IPS-15b (cell line): ENCODE data around the gene SLC39A2.
A peak's percentile ranks its signal among the peaks of the same experiment; 100 is the strongest.

Experiments used
- H3K27me3 ChIP-seq: one replicate; pipeline ENCODE4 v1.6.1; 2013; ENCODE audit warnings: low read length; ENCODE audit not compliant: control insufficient read depth, insufficient read depth
- H3K36me3 ChIP-seq: one replicate; pipeline ENCODE4 v1.6.1; 2013; ENCODE audit warnings: low read length; ENCODE audit not compliant: control insufficient read depth, insufficient read depth
- H3K4me1 ChIP-seq: one replicate; pipeline ENCODE4 v1.6.1; 2013; ENCODE audit warnings: mild to moderate bottlenecking, low read length; ENCODE audit not compliant: control insufficient read depth, insufficient read depth
- H3K4me3 ChIP-seq: one replicate; pipeline ENCODE4 v1.5.1; 2013; ENCODE audit warnings: low read depth, low read length
- H3K9ac ChIP-seq: one replicate; pipeline ENCODE4 v1.6.1; 2013; ENCODE audit warnings: low read depth, mild to moderate bottlenecking, low read length
- H3K9me3 ChIP-seq: one replicate; pipeline ENCODE4 v1.6.1; 2013; ENCODE audit warnings: mild to moderate bottlenecking, low read length; ENCODE audit not compliant: control insufficient read depth, insufficient read depth

Gene SLC39A2

DNA sequence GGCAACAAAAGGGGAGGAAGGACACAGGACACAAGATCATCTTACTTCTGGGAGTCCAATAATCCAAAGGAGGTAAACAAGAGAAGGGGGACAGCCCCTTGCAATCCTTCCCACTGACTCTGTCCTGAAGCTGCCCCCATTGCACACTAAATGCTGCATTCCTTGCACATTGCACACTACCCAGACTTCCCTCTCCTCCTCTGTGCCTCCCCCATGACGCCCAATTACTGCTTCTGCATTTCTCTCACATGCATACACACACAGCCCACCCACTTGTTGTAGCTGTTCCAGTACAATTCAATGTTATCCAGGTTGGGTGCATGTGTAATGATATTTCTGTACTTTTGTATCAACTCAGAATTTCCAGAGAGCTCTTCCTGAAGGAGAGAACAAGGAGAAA lies 20.3 kb downstream of the SLC39A2 start:
- Histone ChIP-seq H3K36me3 (peaks cover 6% of the 10 kb centered on the region), H3K4me3 (no peak overlapping the region), H3K4me1 (peaks cover 12% of the 10 kb centered on the region), H3K9ac (no peak overlapping the region), H3K27me3 (peaks cover 35% of the 10 kb centered on the region), H3K9me3 (no peaks in the 10 kb centered on the region)

DNA sequence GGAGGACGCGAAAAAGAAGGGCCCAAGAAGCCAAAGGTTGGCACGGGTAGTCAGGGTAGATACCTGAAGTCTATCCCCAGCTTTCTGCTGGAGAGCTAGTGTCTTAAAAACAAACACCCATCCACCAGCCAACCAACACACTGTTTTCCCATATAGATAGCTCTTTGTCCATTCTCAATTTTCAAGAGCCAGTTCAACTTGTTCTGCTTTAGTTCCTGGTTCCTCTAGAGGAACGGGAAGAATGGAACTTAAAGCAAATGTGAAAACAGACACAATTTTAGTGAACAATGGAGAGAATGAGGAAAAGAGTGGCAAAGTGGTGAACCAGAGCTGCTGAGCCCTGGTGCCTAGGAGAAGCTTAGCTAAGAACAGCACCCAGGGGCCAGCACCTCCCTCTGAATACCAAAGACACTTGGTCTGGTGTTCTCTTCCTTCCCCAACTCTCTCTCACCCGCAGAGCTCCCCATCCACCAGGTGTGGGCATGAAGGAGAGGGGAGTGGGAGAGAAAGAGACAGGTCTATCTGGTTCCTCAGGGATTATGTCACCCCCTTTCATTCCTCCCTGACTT lies 22.0 kb downstream of the SLC39A2 start:
- Histone ChIP-seq H3K36me3 (peaks cover 6% of the 10 kb centered on the region), H3K4me1 (peaks cover 6% of the 10 kb centered on the region), H3K9ac (no peak overlapping the region), H3K9me3 (no peaks in the 10 kb centered on the region), H3K27me3 (peaks cover 36% of the 10 kb centered on the region), H3K4me3 (no peak overlapping the region)

DNA sequence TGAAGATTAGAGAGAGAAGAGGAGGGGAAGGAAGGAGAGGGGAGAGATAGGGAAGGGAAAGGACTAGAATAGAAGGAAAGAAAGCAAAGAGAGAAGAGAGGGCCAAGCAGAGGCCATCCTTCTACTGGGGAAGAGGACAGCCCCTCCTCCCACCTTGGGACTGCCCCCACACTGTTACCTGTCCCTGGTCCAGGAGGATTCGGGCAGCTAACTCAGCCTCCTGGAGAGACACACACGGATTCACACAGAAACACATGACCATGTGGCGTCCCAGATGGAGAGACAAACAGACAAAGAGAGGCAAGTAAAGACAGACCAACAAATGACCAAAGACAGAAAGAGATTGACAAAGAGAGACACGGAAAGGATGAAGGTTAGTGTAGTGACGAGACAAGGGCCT lies 23.6 kb downstream of the SLC39A2 start:
- no peak overlapping the region for H3K4me3 ChIP-seq
- peaks cover 45% of the 10 kb centered on the region for H3K27me3 ChIP-seq
- peaks cover 18% of the 10 kb centered on the region for H3K4me1 ChIP-seq
- H3K9me3 ChIP-seq, result no peaks in the 10 kb centered on the region
- H3K36me3 ChIP-seq, result peaks cover 5% of the 10 kb centered on the region
- H3K9ac ChIP-seq, result no peak overlapping the region

DNA sequence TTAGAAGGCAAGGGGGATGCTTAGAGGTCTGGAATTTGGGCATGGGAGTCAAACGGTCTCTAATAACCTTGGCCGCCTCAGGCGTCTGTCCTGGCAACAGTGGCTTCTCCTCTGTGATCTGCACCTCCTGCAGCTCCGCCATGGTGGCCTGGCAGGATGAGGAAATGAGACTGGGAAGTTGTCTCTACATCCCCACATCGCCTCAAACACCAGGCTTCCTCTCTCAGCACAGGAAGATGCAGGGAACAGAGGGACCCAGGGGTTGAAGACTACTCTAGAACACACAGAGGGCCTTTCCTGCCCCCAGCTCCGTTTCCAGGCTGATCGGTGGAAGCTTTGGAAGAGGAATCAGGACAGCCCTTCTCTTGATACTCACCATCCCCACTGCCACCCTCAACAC lies 24.1 kb downstream of the SLC39A2 start:
- H3K36me3 ChIP-seq, result peaks cover 5% of the 10 kb centered on the region
- peaks cover 49% of the 10 kb centered on the region for H3K27me3 ChIP-seq
- no peaks in the 10 kb centered on the region for H3K9me3 ChIP-seq
- no peak overlapping the region for H3K4me3 ChIP-seq
- H3K9ac ChIP-seq, result no peak overlapping the region
- H3K4me1 ChIP-seq, result peaks cover 18% of the 10 kb centered on the region

DNA sequence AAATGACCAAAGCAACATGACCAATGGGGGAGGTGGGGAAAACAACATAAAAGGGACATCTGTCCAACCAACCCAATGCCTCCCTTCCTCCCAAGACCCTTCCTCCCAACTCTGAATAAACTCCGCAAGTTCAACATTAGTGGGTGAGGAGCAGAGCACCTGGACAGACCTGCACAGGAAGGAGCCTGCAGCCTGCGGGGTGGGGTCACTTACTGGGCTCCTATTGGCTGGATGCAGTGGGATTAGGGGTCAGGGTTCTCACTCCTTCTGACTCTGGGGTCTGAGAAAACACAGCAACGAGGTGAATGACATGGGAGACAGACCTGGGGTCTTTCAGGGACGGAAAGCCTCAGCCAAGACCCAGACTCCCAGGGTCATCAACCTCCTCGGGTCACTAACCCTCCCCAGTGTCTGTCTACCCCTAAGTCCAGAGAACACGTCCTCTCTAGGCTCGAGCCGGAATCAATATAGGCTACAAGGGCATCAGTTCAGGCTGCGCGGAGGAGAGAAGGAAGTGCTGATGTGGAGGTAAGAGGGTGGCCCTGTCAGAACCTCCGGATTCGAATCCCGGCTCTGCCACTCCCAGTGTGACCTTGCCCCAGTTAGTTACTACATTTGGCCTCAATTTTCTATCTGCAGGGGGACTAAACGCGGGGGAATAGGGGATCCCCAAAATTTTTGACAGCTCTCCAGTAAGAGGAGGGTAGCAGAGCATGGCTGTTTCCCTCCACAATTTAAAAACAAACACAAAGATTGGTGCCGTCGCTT lies 24.9 kb downstream of the SLC39A2 start:
- Histone ChIP-seq H3K4me1 (peaks cover 18% of the 10 kb centered on the region), H3K27me3 (peaks cover 49% of the 10 kb centered on the region), H3K9me3 (no peaks in the 10 kb centered on the region), H3K4me3 (peak overlapping the region; percentile 63), H3K9ac (peak overlapping the region; percentile 65), H3K36me3 (peaks cover 5% of the 10 kb centered on the region)

DNA sequence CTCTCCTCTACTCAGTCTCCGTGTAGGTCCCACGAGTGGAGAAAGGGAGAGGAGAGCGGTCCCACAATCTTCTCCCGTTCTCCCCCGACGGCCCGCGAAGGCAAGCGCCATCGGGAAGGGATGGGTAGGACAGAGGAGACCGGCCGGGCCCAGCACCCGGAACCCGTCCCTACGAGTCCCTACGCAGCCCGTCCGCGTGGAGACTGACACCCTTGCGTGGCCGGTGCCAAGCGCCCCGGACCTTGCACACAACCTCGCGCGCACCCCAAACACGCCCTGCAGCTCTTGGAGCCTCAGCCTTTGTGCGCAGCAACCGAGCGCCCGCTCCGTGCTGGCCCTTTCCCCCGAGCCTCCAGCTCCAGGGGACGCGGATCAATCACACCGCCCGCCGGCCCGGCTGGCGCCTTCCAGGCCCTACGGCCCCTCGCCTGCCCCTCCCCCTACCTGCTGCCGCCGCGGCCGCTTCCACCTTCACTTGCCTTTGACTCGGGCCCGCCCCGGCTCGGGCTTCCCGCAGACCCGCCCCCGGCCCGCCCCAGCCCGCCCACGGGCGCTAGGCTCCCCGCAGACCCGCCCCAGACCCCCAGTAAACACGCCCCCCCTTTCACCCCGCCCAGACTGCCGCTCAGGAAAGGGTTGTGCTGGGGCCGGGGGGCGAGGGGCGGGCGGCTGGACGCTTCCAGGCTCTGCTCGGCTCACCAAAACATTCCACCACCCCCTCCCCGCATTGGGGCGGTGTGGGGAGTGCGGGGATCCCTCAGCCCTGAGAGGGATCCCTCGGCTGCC lies 25.7 kb downstream of the SLC39A2 start, which contains the start of gene NDRG2:
TSS of gene NDRG2 (minus strand) at position 477 of the 786 bp plus-strand sequence. CDS start 1,746 bp downstream, outside the sequence.
- no peaks in the 10 kb centered on the region for H3K9me3 ChIP-seq
- H3K9ac ChIP-seq, result peak within 1 kb of the TSS; percentile 65
- H3K4me3 ChIP-seq, result peak within 1 kb of the TSS; percentile 72
- H3K27me3 ChIP-seq, result peaks cover 49% of the 10 kb centered on the region
- peaks cover 18% of the 10 kb centered on the region for H3K4me1 ChIP-seq
- H3K36me3 ChIP-seq, result peaks cover 5% of the 10 kb centered on the region

DNA sequence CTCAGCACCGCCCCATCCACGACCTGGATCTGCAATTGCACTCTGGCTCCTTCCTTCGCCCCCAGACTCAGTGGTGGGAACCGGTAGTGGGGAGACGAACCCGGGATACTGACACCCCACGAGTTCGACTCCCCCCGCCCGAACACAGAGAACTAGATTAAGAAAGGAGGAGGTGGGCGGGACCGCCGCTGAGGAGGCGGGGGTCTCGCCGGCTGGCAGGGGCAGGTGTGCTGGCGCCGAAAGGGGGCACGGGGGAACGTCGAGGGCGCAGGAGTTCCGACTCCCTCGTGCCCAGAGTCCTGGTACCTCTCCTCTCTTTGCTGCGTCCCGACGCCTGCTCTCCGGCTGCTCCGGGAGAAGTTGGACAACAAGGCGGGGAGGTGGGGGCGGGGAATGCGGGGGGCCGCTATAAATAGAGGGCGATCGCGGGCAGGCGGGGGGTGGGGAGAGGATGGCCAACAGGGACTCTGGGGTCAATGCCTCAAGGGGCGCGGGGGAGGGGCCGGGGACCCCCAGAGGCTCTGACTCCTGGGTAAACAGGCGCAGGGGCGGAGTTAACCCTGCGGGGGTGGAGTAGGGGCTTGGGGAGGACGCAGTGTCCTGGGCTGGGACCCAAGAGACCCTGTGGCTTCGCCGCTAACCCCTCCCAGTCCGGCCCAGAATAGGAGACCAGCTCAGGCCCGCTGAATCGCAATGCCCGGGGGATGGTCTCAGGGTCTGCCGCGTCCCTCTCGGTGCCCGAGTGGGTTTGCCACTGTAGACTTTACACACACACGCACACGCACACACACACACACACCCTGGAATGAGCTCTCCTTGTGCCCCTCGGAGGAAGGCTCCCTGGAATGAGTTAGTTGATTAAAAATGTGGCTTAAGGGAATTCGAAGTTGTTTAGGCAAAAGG lies 26.5 kb downstream of the SLC39A2 start:
- Histone ChIP-seq H3K27me3 (peaks cover 51% of the 10 kb centered on the region), H3K9ac (peak overlapping the region; percentile 32), H3K4me3 (peak overlapping the region; percentile 72), H3K36me3 (peaks cover 5% of the 10 kb centered on the region), H3K9me3 (no peaks in the 10 kb centered on the region), H3K4me1 (peaks cover 18% of the 10 kb centered on the region)

DNA sequence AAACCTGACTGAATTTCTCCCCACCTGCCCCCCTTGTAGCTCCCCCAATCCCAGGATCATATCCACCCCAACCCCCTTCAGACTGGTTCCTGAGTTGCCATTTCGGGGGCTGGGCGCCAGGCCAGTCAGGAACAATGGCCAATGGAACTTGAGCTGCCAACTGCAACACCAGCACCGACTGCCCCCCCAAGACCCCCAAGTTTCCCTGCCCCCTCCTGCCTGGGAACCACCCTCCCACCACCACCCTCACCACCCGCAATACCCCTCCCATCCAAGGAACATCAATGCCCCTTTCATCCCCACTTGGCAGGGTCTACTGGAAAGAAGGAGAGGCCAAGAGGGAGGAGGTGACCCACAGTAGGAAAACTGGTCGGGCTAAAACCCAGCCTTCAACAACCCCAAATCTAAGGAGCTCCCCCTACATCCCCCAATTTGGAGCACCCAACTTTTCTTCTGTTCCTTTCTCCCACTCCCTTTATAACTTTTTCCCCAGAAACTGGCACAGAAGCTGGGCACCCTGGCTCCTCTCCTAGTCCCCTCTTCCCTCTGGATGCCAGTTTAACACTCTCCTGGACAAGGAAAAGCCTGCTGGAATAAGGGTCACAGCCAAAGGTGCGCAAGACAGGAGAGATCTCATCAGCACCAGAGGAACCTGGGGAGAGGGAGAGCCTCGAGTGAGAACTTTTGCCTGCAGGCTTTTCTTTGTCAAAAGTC lies 27.3 kb downstream of the SLC39A2 start:
- Histone ChIP-seq H3K27me3 (peaks cover 49% of the 10 kb centered on the region), H3K4me3 (peak overlapping the region; percentile 57), H3K9ac (no peak overlapping the region), H3K9me3 (no peaks in the 10 kb centered on the region), H3K4me1 (peaks cover 18% of the 10 kb centered on the region), H3K36me3 (peaks cover 5% of the 10 kb centered on the region)

DNA sequence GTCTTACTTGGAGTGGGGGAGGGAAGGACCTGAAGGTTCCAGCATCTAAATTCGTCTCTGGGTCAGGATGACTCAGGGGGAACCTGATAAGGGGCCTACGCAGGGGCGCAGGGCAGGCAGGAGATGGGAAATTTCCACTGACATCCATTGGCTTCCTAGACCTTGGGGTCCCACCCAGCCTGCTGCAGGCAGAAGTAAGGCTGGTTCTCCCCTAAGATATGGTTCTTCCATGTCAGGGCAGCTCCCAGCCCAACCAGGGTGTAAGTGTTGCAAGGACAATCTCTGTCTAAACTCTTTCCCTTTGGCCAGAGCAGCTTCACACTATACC lies 27.9 kb downstream of the SLC39A2 start:
- no peak overlapping the region for H3K4me3 ChIP-seq

DNA sequence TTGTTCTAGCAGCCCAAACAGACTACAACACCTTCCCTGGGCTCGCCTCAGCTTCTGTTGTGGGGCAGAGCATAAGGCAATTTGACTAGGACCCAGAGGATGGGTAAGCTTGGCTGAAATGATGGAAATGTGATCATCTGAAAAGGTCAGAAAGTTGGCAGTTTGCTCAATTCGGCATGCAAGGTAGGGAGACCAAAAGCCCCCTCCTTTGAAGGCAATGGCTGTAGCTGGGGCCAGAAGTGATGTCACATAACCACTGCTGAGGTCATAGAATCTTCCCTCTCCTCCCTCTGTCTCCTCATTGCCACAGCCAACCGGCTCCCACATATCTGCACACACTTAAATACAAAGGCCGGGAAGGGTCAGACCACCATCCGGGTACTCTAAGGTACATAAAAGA lies 30.8 kb downstream of the SLC39A2 start, which contains the start of gene TPPP2:
TSS of gene TPPP2 (plus strand) at position 301 of the 400 bp plus-strand sequence. CDS start 365 bp downstream, outside the sequence.
- Histone ChIP-seq H3K9me3 (no peaks in the 10 kb centered on the region), H3K9ac (no peak within 1 kb of the TSS), H3K4me1 (peaks cover 12% of the 10 kb centered on the region), H3K27me3 (peaks cover 23% of the 10 kb centered on the region), H3K36me3 (no peaks in the 10 kb centered on the region), H3K4me3 (no peak within 1 kb of the TSS)

More for the DNA sequence above, 27.9 kb downstream of the SLC39A2 start:
- H3K9ac ChIP-seq, result no peak overlapping the region
- peaks cover 43% of the 10 kb centered on the region for H3K27me3 ChIP-seq
- peaks cover 5% of the 10 kb centered on the region for H3K36me3 ChIP-seq
- H3K9me3 ChIP-seq, result no peaks in the 10 kb centered on the region
- peaks cover 18% of the 10 kb centered on the region for H3K4me1 ChIP-seq
